Esophagus mucosa (tissue), 1 donor: ENCODE data around the gene FBXO30. TPM values are rescaled to one million over a fixed set of nuclear protein-coding genes. Genes with fewer than 3 reads are reported as not detected.
A peak's percentile ranks its signal among the peaks of the same experiment; 100 is the strongest.

Experiments
- ATAC-seq: fragments of 200-7000 bp; cut with Tn5 transposase; one replicate; pipeline ENCODE4 v1.9.1; 2020
- total RNA-seq: library from RNA; stranded (reverse); gene quantifications from one replicate; pipeline ENCODE4 v1.2.4, GENCODE V29; 2023
- donor health status: DM: yes; HTN: yes; CAD: no.

Gene FBXO30
- total RNA-seq, 1 donor from 2014 or later: 3.8 TPM

- no peak for ATAC-seq
These were observed 68.7 kb downstream of the FBXO30 start for GRCh38 chr6:145745861-145746260.

GRCh38 chr6:145744619-145745018 lies 70.0 kb downstream of the FBXO30 start:
- peak; percentile 73 for ATAC-seq

Other genes starting within 250 kb of the FBXO30 start
- gene EPM2A, start 79.3 kb downstream of the FBXO30 start, total RNA-seq: 3.8 TPM
- 7.9 TPM for gene SHPRH, start 149.6 kb upstream of the FBXO30 start, total RNA-seq
- gene GRM1, start 214.3 kb upstream of the FBXO30 start, total RNA-seq: not detected